Measurements from ENCODE around the gene JAZF1. TPM values are rescaled to one million over a fixed set of nuclear protein-coding genes. Genes with fewer than 3 reads are reported as not detected.

Gene JAZF1
- total and polyA plus RNA-seq, 9 of the 15 experiments (the other 6 are each of a cell fraction or from before 2014, with no cell fraction given), result 0.04 to 0.64 (median 0.11) TPM; not detected in 3

GRCh38 chr7:28078036-28078901 lies 102.3 kb downstream of the JAZF1 start (continued):
- TF ChIP-seq ZBTB12 (CRISPR knock-in tag; IDR thresholded peaks at IDR 0.05) (no peak), ZNF79 (CRISPR knock-in tag; IDR thresholded peaks at IDR 0.05; ENCODE audit: low read depth) (peak; percentile 59; the same call in 1 of the 2 replicates), MYNN (IDR thresholded peaks at IDR 0.05) (no peak), MYNN (CRISPR knock-in tag; IDR thresholded peaks at IDR 0.05) (no peak)

- 0% methylated on average over 2 of the region's 2 CpGs for WGBS (ENCODE audit: insufficient coverage, low coverage, missing lambda C conversion rate)
- Histone ChIP-seq H3K4me3 (no peak overlapping the region), H3K9me3 (replicated peaks; ENCODE audit: control insufficient read depth, insufficient read depth, low read depth, low read length) (no peaks in the 10 kb centered on the region), H3K79me2 (ENCODE audit: control insufficient read depth, insufficient read depth, low read length) (no peaks in the 10 kb centered on the region), H2AFZ (ENCODE audit: low read depth, low read length) (no peak overlapping the region), H3K9ac (ENCODE audit: insufficient read depth in 1 of 2, low read depth in 2 of 2, low read length in 2 of 2) (no peak overlapping the region), H3K36me3 (ENCODE audit: control insufficient read depth, insufficient read depth, low read length) (no peaks in the 10 kb centered on the region), H4K20me1 (replicated peaks; ENCODE audit: control insufficient read depth, insufficient read depth, low read length) (no peaks in the 10 kb centered on the region), H3K27ac (ENCODE audit: extremely low read depth, low read depth, low read length) (no peak overlapping the region), H3K4me1 (replicated peaks in 1 of 2; ENCODE audit: control insufficient read depth in 2 of 2, insufficient read depth in 2 of 2, low read length in 2 of 2) (no peaks in the 10 kb centered on the region), H3K4me2 (ENCODE audit: insufficient read depth, low read length) (no peak overlapping the region), H3K27me3 (ENCODE audit: control insufficient read depth in 2 of 2, insufficient read depth in 2 of 2, low read length in 2 of 2) (peaks cover 10 to 20% of the 10 kb centered on the region in 2 experiments; a peak in 4 of 5 replicates), H3K9me1 (ENCODE audit: control insufficient read depth, insufficient read depth, low read length) (no peaks in the 10 kb centered on the region)
- ChIA-PET POLR2A (no interaction called here), CTCF (ENCODE audit: low intra/inter-chr PET ratio) (no interaction called here)
- TF ChIP-seq ZFP1 (CRISPR knock-in tag; IDR thresholded peaks at IDR 0.05) (no peak), ZBTB33 (CRISPR knock-in tag; IDR thresholded peaks at IDR 0.05) (no peak), PML (IDR thresholded peaks at IDR 0.05; ENCODE audit: low read length) (no peak), GATAD2A (IDR thresholded peaks at IDR 0.05) (no peak), ETS2 (tag; IDR thresholded peaks at IDR 0.05; ENCODE audit: borderline replicate concordance, poor library complexity, severe bottlenecking) (no peak), ZNF707 (CRISPR knock-in tag; conservative IDR thresholded peaks at IDR 0.05) (no peak), ILK (tag; IDR thresholded peaks at IDR 0.05; ENCODE audit: borderline replicate concordance, low read depth) (no peak), RFX1 (IDR thresholded peaks at IDR 0.05) (no peak)
- TF ChIP-seq, protein P1, sequence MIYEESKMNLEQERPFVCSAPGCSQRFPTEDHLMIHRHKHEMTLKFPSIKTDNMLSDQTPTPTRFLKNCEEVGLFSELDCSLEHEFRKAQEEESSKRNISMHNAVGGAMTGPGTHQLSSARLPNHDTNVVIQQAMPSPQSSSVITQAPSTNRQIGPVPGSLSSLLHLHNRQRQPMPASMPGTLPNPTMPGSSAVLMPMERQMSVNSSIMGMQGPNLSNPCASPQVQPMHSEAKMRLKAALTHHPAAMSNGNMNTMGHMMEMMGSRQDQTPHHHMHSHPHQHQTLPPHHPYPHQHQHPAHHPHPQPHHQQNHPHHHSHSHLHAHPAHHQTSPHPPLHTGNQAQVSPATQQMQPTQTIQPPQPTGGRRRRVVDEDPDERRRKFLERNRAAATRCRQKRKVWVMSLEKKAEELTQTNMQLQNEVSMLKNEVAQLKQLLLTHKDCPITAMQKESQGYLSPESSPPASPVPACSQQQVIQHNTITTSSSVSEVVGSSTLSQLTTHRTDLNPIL (CRISPR knock-in tag; IDR thresholded peaks at IDR 0.05), result no peak
- TF ChIP-seq, protein P2, sequence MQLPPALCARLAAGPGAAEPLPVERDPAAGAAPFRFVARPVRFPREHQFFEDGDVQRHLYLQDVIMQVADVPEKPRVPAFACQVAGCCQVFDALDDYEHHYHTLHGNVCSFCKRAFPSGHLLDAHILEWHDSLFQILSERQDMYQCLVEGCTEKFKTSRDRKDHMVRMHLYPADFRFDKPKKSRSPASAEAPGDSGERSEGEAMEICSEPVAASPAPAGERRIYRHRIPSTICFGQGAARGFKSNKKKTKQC (CRISPR knock-in tag; IDR thresholded peaks at IDR 0.05), result no peak
- in situ Hi-C loops (cut with MboI), result no loop called here
- intact Hi-C loops (cut with micrococcal nuclease), result loop anchor here (2.0 kb wide), 1 partner anchor 15 kb away; no protein-coding TSS in a partner anchor
- no TSS peak for BruUV-seq (replicated peaks)
- DNase-seq (ENCODE audit: extremely low read depth in 1 of 4, low spot score in 3 of 4), result no peak
- no peak for FAIRE-seq
- ATAC-seq, result no peak
Observed at GRCh38 chr7:28077616-28078015, 103.0 kb downstream of the JAZF1 start.

Measured in K562 (cell line).